ENCODE results near the gene CTRL.
A peak's percentile ranks its signal among the peaks of the same experiment; 100 is the strongest.
"Not testable (repeated sequence)": the region's sequence is repeated elsewhere in the genome, so short reads cannot be mapped to it uniquely, and the experiment has no call there.

Gene CTRL

GRCh38 chr16:67931712-67932461, at the start of gene CTRL:
Gene CTRL (minus strand): TSS chr16:67931862. CDS start chr16:67931852, 10 bp downstream.
- no peak for FAIRE-seq

GRCh38 chr16:67979955-67980678, 48.5 kb upstream of the CTRL start, which contains the start of gene DPEP3:
Gene DPEP3 (minus strand): TSS chr16:67980499. CDS start chr16:67980380, 119 bp downstream.
- DNase-seq (ENCODE audit: low spot score), result no peak
- FAIRE-seq, result no peak

More at GRCh38 chr16:67931712-67932461, at the start of gene CTRL:
- DNase-seq (ENCODE audit: low spot score), result no peak

GRCh38 chr16:67977469-67978227, 46.0 kb upstream of the CTRL start:
- DNase-seq (ENCODE audit: low spot score), result no peak
- no peak for FAIRE-seq

DNA sequence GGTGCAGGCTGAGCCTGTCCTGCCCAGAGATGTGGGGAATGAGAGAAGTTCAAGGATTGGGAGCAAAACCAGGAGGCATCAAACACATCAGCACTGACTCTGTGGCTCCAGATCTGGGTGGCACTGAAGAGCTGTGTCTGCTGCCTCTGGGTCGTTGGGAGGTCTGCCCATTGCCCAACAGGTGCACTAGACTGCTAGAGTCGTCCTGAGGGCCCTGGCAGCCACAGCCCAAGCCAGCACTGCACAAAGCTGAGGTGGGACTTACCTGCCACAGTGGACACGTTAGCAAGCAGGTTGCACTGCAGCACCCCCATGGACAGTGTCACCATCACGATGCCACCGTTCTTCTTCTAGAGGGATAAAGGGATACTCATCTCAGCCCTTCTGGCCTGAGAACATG, 45.3 kb upstream of the CTRL start:
- no peak for FAIRE-seq
- DNase-seq (ENCODE audit: low spot score), result no peak

DNA sequence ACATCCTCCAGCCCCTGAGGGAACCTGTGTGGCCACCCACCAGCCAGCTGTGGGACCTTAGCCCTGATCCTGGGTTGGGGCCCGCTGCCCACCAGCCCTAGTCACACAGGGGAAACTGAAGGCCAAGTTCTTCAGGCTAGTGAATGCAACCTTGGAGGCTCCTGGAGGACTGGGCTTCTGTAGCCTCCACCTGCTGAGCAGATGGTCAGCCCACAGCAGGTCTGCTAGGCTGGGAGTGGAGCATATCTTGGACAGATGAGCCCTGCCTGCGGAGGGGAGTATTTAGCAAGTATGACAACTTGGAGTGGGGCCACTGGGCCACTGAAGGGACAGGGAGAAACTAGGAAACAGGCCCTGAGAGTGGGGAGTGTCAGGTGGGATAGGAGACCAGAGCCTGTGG, 44.5 kb upstream of the CTRL start:
- DNase-seq (ENCODE audit: low spot score), result no peak
- no peak for FAIRE-seq

DNA sequence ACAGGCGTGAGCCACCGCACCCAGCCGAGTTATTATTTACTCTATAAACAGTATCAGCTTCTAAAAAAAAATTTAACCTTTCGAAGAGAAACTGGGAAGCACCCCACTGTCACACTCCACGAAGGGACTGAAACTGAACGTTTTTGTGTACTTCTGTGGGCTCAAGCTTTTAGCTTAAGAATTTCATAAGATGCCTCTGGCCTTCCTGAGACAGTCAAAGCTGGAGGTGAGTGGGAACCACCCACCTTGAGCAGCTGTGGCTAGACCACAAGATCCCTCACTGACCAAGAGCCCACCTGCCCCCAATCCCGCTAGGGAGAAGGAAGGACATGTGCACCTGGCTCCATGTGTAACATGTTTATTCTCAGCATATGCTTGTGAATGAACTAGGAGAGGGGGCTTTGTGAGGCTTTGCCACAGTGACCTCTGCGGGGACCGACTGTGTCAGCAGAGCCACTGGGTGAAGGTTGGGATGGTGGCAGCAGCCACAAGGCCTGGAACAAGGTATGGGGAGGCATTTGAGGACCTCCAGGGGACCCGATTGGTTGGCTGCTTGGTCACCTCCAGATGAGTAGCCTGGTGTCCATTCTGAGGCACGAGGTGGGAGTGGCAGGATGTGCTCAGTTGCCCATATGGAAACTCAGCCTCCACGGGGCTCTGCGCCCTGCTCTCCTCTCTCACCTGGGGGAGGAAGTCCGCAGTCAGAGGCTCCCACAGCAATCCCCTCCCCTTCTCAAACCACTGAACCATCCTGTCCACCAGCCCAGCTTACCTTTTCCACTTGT, 43.9 kb upstream of the CTRL start:
- no peak for FAIRE-seq

GRCh38 chr16:67972285-67972684, 40.6 kb upstream of the CTRL start:
- DNase-seq (ENCODE audit: low spot score); FAIRE-seq: not testable (repeated sequence)

More for the DNA sequence above, 43.9 kb upstream of the CTRL start:
- DNase-seq (ENCODE audit: low spot score), result no peak

- no peak for DNase-seq (ENCODE audit: low spot score)
- FAIRE-seq, result no peak
Observed at GRCh38 chr16:67971111-67971510, 39.4 kb upstream of the CTRL start.

- no peak for DNase-seq (ENCODE audit: low spot score)
- FAIRE-seq, result no peak
Observed at GRCh38 chr16:67969254-67970039, 37.8 kb upstream of the CTRL start.

- DNase-seq (ENCODE audit: low spot score), result peak; percentile 46
- FAIRE-seq, result no peak
Observed at GRCh38 chr16:67968400-67969253, 37.0 kb upstream of the CTRL start, which contains the start of gene SLC12A4. Gene SLC12A4 (minus strand): TSS chr16:67968637. CDS start chr16:67968553, 84 bp downstream.

- no peak for FAIRE-seq
- DNase-seq (ENCODE audit: low spot score), result no peak
Observed at GRCh38 chr16:67967958-67968399, 36.3 kb upstream of the CTRL start.

- DNase-seq (ENCODE audit: low spot score) (peak; percentile 25), FAIRE-seq (no peak)
Observed at GRCh38 chr16:67967183-67967957, 35.7 kb upstream of the CTRL start.

DNA sequence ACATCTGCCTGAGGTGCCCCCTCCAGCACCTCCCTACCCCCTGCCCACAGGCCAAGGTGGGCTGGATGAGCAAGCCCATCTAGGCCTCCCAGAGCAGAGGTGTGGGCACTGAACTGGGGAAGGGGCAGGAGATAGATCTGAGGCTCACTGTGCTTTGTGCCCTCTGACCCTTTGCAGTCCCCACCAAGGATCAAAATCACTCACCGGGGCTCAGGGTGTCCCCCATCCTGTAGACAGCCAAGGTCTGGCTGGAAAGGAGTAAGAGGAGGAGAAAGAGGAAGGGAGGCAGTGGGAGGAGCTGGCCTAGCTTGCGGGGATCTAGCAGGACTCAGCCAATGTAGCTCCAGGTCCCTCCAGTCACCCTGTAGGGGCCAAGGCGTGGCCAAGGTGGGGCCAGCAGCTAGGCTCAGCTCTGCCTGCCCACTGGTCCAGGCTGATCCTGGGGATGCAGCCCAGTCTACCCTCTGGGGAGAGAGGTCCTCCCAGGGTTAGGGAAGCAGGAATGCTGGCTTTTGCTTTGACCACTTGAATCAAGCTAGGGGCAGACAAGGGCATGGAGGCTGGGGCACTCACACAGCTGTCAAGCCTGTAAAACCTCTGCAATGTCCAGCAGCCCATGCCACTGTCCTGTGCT, 35.0 kb upstream of the CTRL start:
- DNase-seq (ENCODE audit: low spot score) (no peak), FAIRE-seq (no peak)

GRCh38 chr16:67965668-67966548, 34.2 kb upstream of the CTRL start:
- no peak for DNase-seq (ENCODE audit: low spot score)
- no peak for FAIRE-seq

DNA sequence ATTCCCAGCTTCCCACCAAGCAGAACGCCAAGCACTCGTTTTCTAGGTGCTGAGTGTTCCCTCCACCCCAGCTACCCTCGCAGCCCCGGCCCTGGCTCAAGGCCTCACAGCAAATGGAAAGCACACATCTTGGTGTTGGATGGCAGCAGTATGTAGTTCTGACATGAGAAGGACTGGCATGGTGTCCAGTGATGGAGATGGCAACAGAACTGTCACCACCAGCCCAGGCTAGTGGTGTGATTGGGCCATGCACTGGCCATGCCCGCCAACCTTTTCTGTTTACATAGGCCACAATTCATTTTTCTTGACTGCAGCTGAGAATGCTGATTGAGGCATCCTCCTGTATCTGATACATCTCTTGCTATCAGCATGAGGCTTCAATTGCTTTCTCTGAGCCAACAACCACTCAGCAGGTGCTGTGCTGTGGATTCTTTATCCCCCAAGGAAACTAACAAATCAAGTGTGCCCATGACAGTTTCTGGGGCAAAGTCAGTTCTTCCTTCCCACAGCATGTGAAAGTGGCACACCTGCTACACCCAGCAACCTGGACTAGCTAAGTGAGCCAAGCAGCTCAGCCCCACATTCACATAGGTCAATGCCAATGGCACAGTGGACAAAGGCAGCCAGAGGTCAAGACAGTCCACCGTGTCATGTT, 32.9 kb upstream of the CTRL start:
- DNase-seq (ENCODE audit: low spot score) (no peak), FAIRE-seq (no peak)

GRCh38 chr16:67963662-67964321, 32.1 kb upstream of the CTRL start:
- DNase-seq (ENCODE audit: low spot score), result no peak
- FAIRE-seq, result no peak
